A549 (cell line): Measurements from ENCODE around the gene RGS14. TPM values are rescaled to one million over a fixed set of nuclear protein-coding genes. Genes with fewer than 3 reads are reported as not detected.

Experiments
- ATAC-seq, 2 experiments: fragments of 200-7000 bp in 1 of 2; fragments of >200 bp in 1 of 2; cut with Nextera tagmentation in 1 of 2; cut with Tn5 transposase in 1 of 2; 3 replicates each; pipeline versions ENCODE4 v1.8.0 to v1.9.1; 2018 to 2020; ENCODE audit warnings: mild to moderate bottlenecking in 1 of 2, moderate library complexity in 1 of 2
- CTCF ChIA-PET: fragments of 300-600 bp; sonication (Branson Sonifier 250); formaldehyde crosslinking; extraction: SDS; loops from one replicate; lab custom pipeline; 2021; ENCODE audit warnings: antibody characterized with exemption, inconsistent platforms; lab: Yijun Ruan, JAX
- POLR2A ChIA-PET: fragments of 350-600 bp; formaldehyde crosslinking; extraction: SDS; loops from one replicate; lab custom pipeline; 2021; ENCODE audit warnings: antibody characterized with exemption, inconsistent platforms; lab: Yijun Ruan, JAX
- DNase-seq, 2 experiments: peaks; one replicate each; pipeline versions ENCODE4 v3.0.0 to v3.0.0-alpha.2; 2011 to 2016; ENCODE audit warnings: low read depth in 1 of 2, low spot score in 1 of 2
- FAIRE-seq: peaks from 2 replicates; lab custom pipeline; 2011; peaks lifted over from hg19 to GRCh38; lab: Jason Lieb, UNC
- H3K27ac ChIP-seq, 2 experiments: fragments of >200 bp; sonication (Bioruptor Twin); formaldehyde crosslinking; 3 replicates each; pipeline ENCODE4 v1.5.1; 2016 to 2017
- H3K4me1 ChIP-seq: fragments of >200 bp; sonication (Bioruptor Twin); formaldehyde crosslinking; 3 replicates; pipeline ENCODE4 v1.6.1; 2016
- H3K4me2 ChIP-seq: fragments of >200 bp; sonication (Bioruptor Twin); formaldehyde crosslinking; 3 replicates; pipeline ENCODE4 v1.6.1; 2016
- H3K4me3 ChIP-seq: fragments of >200 bp; sonication (Bioruptor Twin); formaldehyde crosslinking; 3 replicates; pipeline ENCODE4 v1.5.1; 2016
- H3K9me3 ChIP-seq: fragments of >200 bp; sonication (Bioruptor Twin); formaldehyde crosslinking; 3 replicates; pipeline ENCODE4 v1.6.1; 2016
- CBX2 ChIP-seq: fragments of 200-600 bp; sonication (generic); IDR thresholded peaks from 2 replicates; pipeline ENCODE4 v1.6.1; 2016; ENCODE audit warnings: low read depth, mild to moderate bottlenecking, borderline replicate concordance
- CBX8 ChIP-seq: fragments of 200-600 bp; sonication (generic); IDR thresholded peaks from 2 replicates; pipeline ENCODE4 v1.6.1; 2016
- CEBPB ChIP-seq, 2 experiments: fragments of >200 bp in 1 of 2; sonication (Bioruptor Twin) in 1 of 2; formaldehyde crosslinking in 1 of 2; IDR thresholded peaks; 2 replicates each; pipeline ENCODE4 v1.6.1; 2012 to 2016
- CTCF ChIP-seq: fragments of >200 bp; sonication (Bioruptor Twin); formaldehyde crosslinking; IDR thresholded peaks from 3 replicates; pipeline ENCODE4 v1.5.1; 2016
- EP300 ChIP-seq, 2 experiments: fragments of >200 bp; sonication (Bioruptor Twin); formaldehyde crosslinking; IDR thresholded peaks; 2 replicates in 1 of 2; 3 replicates in 1 of 2; pipeline ENCODE4 v1.6.1; 2016 to 2017
- ESRRA ChIP-seq: fragments of 150-350 bp; IDR thresholded peaks from 2 replicates; pipeline ENCODE4 v1.6.1; 2014; ENCODE audit warnings: mild to moderate bottlenecking, low read length, borderline replicate concordance
- FOSL2 ChIP-seq, 2 experiments: fragments of 450-650 bp in 1 of 2; fragments of >200 bp in 1 of 2; sonication (Bioruptor Twin) in 1 of 2; formaldehyde crosslinking; IDR thresholded peaks; 2 replicates each; pipeline versions ENCODE4 v1.5.0 to v1.6.1; 2016 to 2020; ENCODE audit warnings: mild to moderate bottlenecking in 1 of 2, moderate library complexity in 1 of 2
- HDAC2 ChIP-seq: fragments of 200-600 bp; sonication (generic); IDR thresholded peaks from 2 replicates; pipeline ENCODE4 v1.6.1; 2016
- JUNB ChIP-seq: fragments of >200 bp; sonication (Bioruptor Twin); formaldehyde crosslinking; IDR thresholded peaks from 2 replicates; pipeline ENCODE4 v1.6.1; 2016
- KDM1A ChIP-seq: fragments of 200-600 bp; sonication (generic); IDR thresholded peaks from 2 replicates; pipeline ENCODE4 v1.6.1; 2016; ENCODE audit warnings: low read depth, mild to moderate bottlenecking
- MAFK ChIP-seq: fragments of 450-650 bp; IDR thresholded peaks from 2 replicates; pipeline ENCODE4 v1.6.1; 2014; ENCODE audit not compliant: partially characterized antibody
- MAX ChIP-seq: IDR thresholded peaks from 2 replicates; pipeline ENCODE4 v1.6.1; 2012
- MAZ ChIP-seq: fragments of 150-350 bp; IDR thresholded peaks from 2 replicates; pipeline ENCODE4 v1.6.1; 2014; ENCODE audit warnings: antibody characterized with exemption, low read depth, low read length, borderline replicate concordance
- MYC ChIP-seq: IDR thresholded peaks from 2 replicates; pipeline ENCODE4 v1.6.1; 2012; ENCODE audit warnings: mild to moderate bottlenecking, inconsistent platforms, low read length, improper control_type of control experiment, borderline replicate concordance
- POLR2A ChIP-seq: IDR thresholded peaks from 2 replicates; pipeline ENCODE4 v1.6.1; 2012; ENCODE audit warnings: mild to moderate bottlenecking, low read length
- RAD21 ChIP-seq, 2 experiments: fragments of >200 bp in 1 of 2; sonication (Bioruptor Twin) in 1 of 2; formaldehyde crosslinking in 1 of 2; IDR thresholded peaks in 1 of 2; conservative IDR thresholded peaks in 1 of 2; 2 replicates in 1 of 2; 3 replicates in 1 of 2; pipeline ENCODE4 v1.6.1; 2012 to 2018; ENCODE audit warnings: inconsistent platforms in 1 of 2
- RARB ChIP-seq: fragments of 250-450 bp; sonication (Bioruptor Pico); IDR thresholded peaks from 2 replicates; pipeline ENCODE4 v1.8.0; 2021; ENCODE audit warnings: mild to moderate bottlenecking, moderate library complexity
- RCOR1 ChIP-seq: fragments of 150-350 bp; IDR thresholded peaks from 2 replicates; pipeline ENCODE4 v1.6.1; 2014; ENCODE audit warnings: antibody characterized with exemption, low read length, low read depth
- RFX5 ChIP-seq: fragments of 450-650 bp; IDR thresholded peaks from 2 replicates; pipeline ENCODE4 v1.7.1; 2014; ENCODE audit warnings: antibody characterized with exemption, mild to moderate bottlenecking, moderate library complexity
- SMC3 ChIP-seq: fragments of >200 bp; sonication (Bioruptor Twin); formaldehyde crosslinking; IDR thresholded peaks from 3 replicates; pipeline ENCODE4 v1.6.1; 2018; ENCODE audit warnings: inconsistent platforms
- TFCP2L1 ChIP-seq: fragments of 250-450 bp; sonication (Bioruptor Pico); IDR thresholded peaks from 2 replicates; pipeline ENCODE4 v1.5.0; 2021; ENCODE audit warnings: mild to moderate bottlenecking
- USF2 ChIP-seq: fragments of 450-650 bp; IDR thresholded peaks from 2 replicates; pipeline ENCODE4 v1.6.1; 2014; ENCODE audit warnings: antibody characterized with exemption
- ZNF302 ChIP-seq: fragments of 250-450 bp; sonication (Bioruptor Pico); IDR thresholded peaks from 2 replicates; pipeline ENCODE4 v1.9.0; 2021; ENCODE audit warnings: inconsistent platforms, mild to moderate bottlenecking, moderate library complexity
- WGBS: methylation state at CpG from one replicate; pipeline ENCODE4 v1.1.6; 2017; ENCODE audit errors: missing lambda C conversion rate; 5-methylcytosine and 5-hydroxymethylcytosine counted together
- polyA plus RNA-seq, 4 experiments: library from polyadenylated mRNA; depleted of rRNA in 3 of 4; stranded (reverse); fragments of >200 nt; fragmentation: RNase III in 1 of 4; extraction: RNeasy Plus Mini Kit Qiagen cat#74134 plus additional on column Dnase treatment in 1 of 4; gene quantifications; 2 replicates in 3 of 4; 3 replicates in 1 of 4; pipeline ENCODE4 v1.2.3, GENCODE V29; 2011 to 2017

RGS14 gene
- polyA plus RNA-seq, 2 of the 4 experiments (the other 2 are of a cell fraction) = 3.9 to 8.4 TPM

GRCh38 chr5:177387405-177387804 lies 29.7 kb downstream of the RGS14 start:
- H3K4me2 ChIP-seq = no peak overlapping the region
- TF ChIP-seq CBX8 = no peak
- TF ChIP-seq, all 56 proteins: peak for 0
- peaks cover 18% of the 10 kb centered on the region for H3K4me1 ChIP-seq
- 83% methylated on average over 14 of the region's 14 CpGs for WGBS
- FAIRE-seq = no peak
- no peak overlapping the region for H3K27ac ChIP-seq
- no peak overlapping the region for H3K4me3 ChIP-seq
- H3K9me3 ChIP-seq = no peaks in the 10 kb centered on the region
- DNase-seq = no peak
- POLR2A ChIA-PET = no interaction called here
- CTCF ChIA-PET = interaction anchor here (0.6 to 43.1 kb wide), 7 partner anchors 8 to 674 kb away, joined by 3 to 1107 read pairs (median 63); partner anchors contain the start of genes F12, PDLIM7, PFN3 and PRR7
- no peak for ATAC-seq

GRCh38 chr5:177388521-177389052 lies 30.9 kb downstream of the RGS14 start:
- FAIRE-seq (no peak), DNase-seq (no peak), ATAC-seq (no peak)
- ChIA-PET CTCF (interaction anchor here (0.8 to 43.1 kb wide), 13 partner anchors 9 to 673 kb away, joined by 3 to 1107 read pairs (median 5); partner anchors contain the start of genes F12, PDLIM7, PFN3 and PRR7), POLR2A (no interaction called here)
- TF ChIP-seq SMC3 = no peak
- TF ChIP-seq MAFK = peak; percentile 33
- 90% methylated on average over 10 of the region's 10 CpGs for WGBS
- Histone ChIP-seq H3K4me2 (no peak overlapping the region), H3K27ac (peak overlapping the region in 1 of 2 experiments; percentile 66; a peak in 3 of 6 replicates), H3K9me3 (no peaks in the 10 kb centered on the region), H3K4me1 (peaks cover 18% of the 10 kb centered on the region), H3K4me3 (no peak overlapping the region)

- FAIRE-seq (no peak), DNase-seq (no peak), ATAC-seq (peak; percentile 13 to 28; a peak in 4 of 6 replicates)
- WGBS = 65% methylated on average over 20 of the region's 21 CpGs
- Histone ChIP-seq H3K4me1 (peaks cover 18% of the 10 kb centered on the region), H3K4me3 (no peak overlapping the region), H3K9me3 (no peaks in the 10 kb centered on the region), H3K27ac (peak overlapping the region; percentile 26 to 66; a peak in 4 of 6 replicates), H3K4me2 (peak overlapping the region; percentile 39)
- ChIA-PET CTCF (interaction anchor here (0.6 to 43.1 kb wide), 20 partner anchors 9 to 316 kb away, joined by 3 to 1107 read pairs (median 5); partner anchors contain the start of genes F12, PDLIM7, PFN3 and PRR7), POLR2A (interaction anchor here (0.8 kb wide), 1 partner anchor 13 kb away, joined by 5 read pairs; no protein-coding TSS in a partner anchor)
- no peak for TF ChIP-seq CEBPB (IDR thresholded peaks at IDR 0.05)
- no peak for TF ChIP-seq ESRRA
- no peak for TF ChIP-seq CBX2
- TF ChIP-seq ZNF302 (CRISPR knock-in tag) = no peak
- no peak for TF ChIP-seq POLR2A
- TF ChIP-seq FOSL2 (IDR thresholded peaks at IDR 0.05) = no peak
- TF ChIP-seq FOSL2 (CRISPR knock-in tag; IDR thresholded peaks at IDR 0.05) = no peak
- no peak for TF ChIP-seq RCOR1
- TF ChIP-seq MAZ = no peak
- TF ChIP-seq RARB (CRISPR knock-in tag) = no peak
- no peak for TF ChIP-seq EP300 (IDR thresholded peaks at IDR 0.05)
- no peak for TF ChIP-seq JUNB
- TF ChIP-seq TFCP2L1 (CRISPR knock-in tag) = no peak
- TF ChIP-seq MYC = no peak
Observed at GRCh38 chr5:177389241-177390169, 31.8 kb downstream of the RGS14 start.

- peaks cover 18% of the 10 kb centered on the region for H3K4me1 ChIP-seq
- peak overlapping the region; percentile 44 to 72; a peak in 5 of 6 replicates for H3K27ac ChIP-seq
- 31% methylated on average over 12 of the region's 13 CpGs for WGBS
- DNase-seq = peak; percentile 87 to 98
- POLR2A ChIA-PET = interaction anchor here (1.0 to 1.2 kb wide), 4 partner anchors 11 to 57 kb away, joined by 3 to 10 read pairs (median 4); no protein-coding TSS in a partner anchor
- H3K4me3 ChIP-seq = no peak overlapping the region
- ATAC-seq = peak; percentile 81 to 94
- peak; percentile 46 for FAIRE-seq
- H3K9me3 ChIP-seq = no peaks in the 10 kb centered on the region
- CTCF ChIA-PET = interaction anchor here (0.6 to 43.1 kb wide), 30 partner anchors 8 to 568 kb away, joined by 3 to 1107 read pairs (median 4); partner anchors contain the start of genes F12, LMAN2, PDLIM7 and PFN3
- H3K4me2 ChIP-seq = peak overlapping the region; percentile 39; the same call in 2 of the 3 replicates
- TF ChIP-seq MYC = peak; percentile 83
- TF ChIP-seq MAX = peak; percentile 93
- TF ChIP-seq RAD21 (conservative IDR thresholded peaks at IDR 0.05 in 1 of 2, IDR thresholded peaks at IDR 0.05 in 1 of 2) = peak; percentile 89 to 92
- TF ChIP-seq RFX5 = no peak
- TF ChIP-seq KDM1A = peak; percentile 87; the same call in 1 of the 2 replicates
- peak; percentile 91 for TF ChIP-seq USF2
- TF ChIP-seq MAFK = peak; percentile 25
- peak; percentile 83 for TF ChIP-seq SMC3
- TF ChIP-seq CTCF = peak; percentile 97
- TF ChIP-seq HDAC2 = peak; percentile 41; the same call in 1 of the 2 replicates
- TF ChIP-seq ESRRA = no peak
- TF ChIP-seq, all 56 proteins: peak for 9
Observed at GRCh38 chr5:177390363-177391300, 32.9 kb downstream of the RGS14 start.
